Glutamatergic neuron (in vitro differentiated cells): Measurements from ENCODE around the gene ZNF101. TPM values are rescaled to one million over a fixed set of nuclear protein-coding genes. Genes with fewer than 3 reads are reported as not detected.

Experiments used
- DNase-seq: peaks from one replicate; pipeline ENCODE4 v3.0.0; 2022
- H3K27ac Mint-ChIP-seq: one replicate; pipeline ENCODE4 v1.8.0; 2020; ENCODE audit warnings: mild to moderate bottlenecking, mixed read lengths, inconsistent platforms; ENCODE audit not compliant: unreplicated experiment
- H3K27me3 Mint-ChIP-seq: one replicate; pipeline ENCODE4 v1.8.0; 2020; ENCODE audit warnings: mild to moderate bottlenecking, moderate library complexity, mixed read lengths, inconsistent platforms; ENCODE audit not compliant: unreplicated experiment
- H3K36me3 Mint-ChIP-seq: one replicate; pipeline ENCODE4 v1.8.0; 2020; ENCODE audit warnings: mild to moderate bottlenecking, mixed read lengths, inconsistent platforms; ENCODE audit not compliant: unreplicated experiment
- H3K4me1 Mint-ChIP-seq: one replicate; pipeline ENCODE4 v1.8.0; 2020; ENCODE audit warnings: mild to moderate bottlenecking, low read depth, mixed read lengths, inconsistent platforms; ENCODE audit not compliant: unreplicated experiment
- H3K4me3 Mint-ChIP-seq: one replicate; pipeline ENCODE4 v1.8.0; 2020; ENCODE audit warnings: mild to moderate bottlenecking, mixed read lengths, inconsistent platforms; ENCODE audit not compliant: unreplicated experiment
- H3K9me3 Mint-ChIP-seq: one replicate; pipeline ENCODE4 v1.8.0; 2020; ENCODE audit warnings: mild to moderate bottlenecking, moderate library complexity, mixed read lengths, inconsistent platforms; ENCODE audit not compliant: unreplicated experiment
- CTCF ChIP-seq: fragments of 200-600 bp; sonication (generic); IDR thresholded peaks from one replicate; pipeline ENCODE4 v1.5.0; 2021; ENCODE audit not compliant: partially characterized antibody, unreplicated experiment
- total RNA-seq: library from RNA; stranded (reverse); fragmentation: NEBNext Ultra II Directional; extraction: Animal tissue kit (Norgen Biotek cat#: 25700); gene quantifications from one replicate; pipeline ENCODE4 v1.2.1, GENCODE V29; 2021; ENCODE audit not compliant: unreplicated experiment

ZNF101 gene
- total RNA-seq, 1 donor from 2014 or later, result 8.0 TPM

- Mint-ChIP-seq H3K9me3 (peaks cover 7% of the 10 kb centered on the region), H3K27me3 (peaks cover 6% of the 10 kb centered on the region), H3K4me3 (no peak overlapping the region), H3K36me3 (no peaks in the 10 kb centered on the region), H3K4me1 (no peaks in the 10 kb centered on the region), H3K27ac (no peak overlapping the region)
- DNase-seq, result no peak
- no peak for TF ChIP-seq CTCF
These were observed 12.8 kb upstream of the ZNF101 start for GRCh38 chr19:19655641-19656343.

GRCh38 chr19:19656451-19657396, 11.9 kb upstream of the ZNF101 start:
- peaks cover 12% of the 10 kb centered on the region for H3K27me3 Mint-ChIP-seq
- TF ChIP-seq CTCF, result no peak
- H3K4me1 Mint-ChIP-seq, result peaks cover 7% of the 10 kb centered on the region
- no peak overlapping the region for H3K4me3 Mint-ChIP-seq
- no peak for DNase-seq
- H3K27ac Mint-ChIP-seq, result peak overlapping the region; percentile 38
- H3K36me3 Mint-ChIP-seq, result no peaks in the 10 kb centered on the region
- peaks cover 7% of the 10 kb centered on the region for H3K9me3 Mint-ChIP-seq

GRCh38 chr19:19657397-19657783, 11.2 kb upstream of the ZNF101 start:
- H3K9me3 Mint-ChIP-seq, result peaks cover 8% of the 10 kb centered on the region
- no peak for DNase-seq
- H3K4me1 Mint-ChIP-seq, result peaks cover 13% of the 10 kb centered on the region
- H3K36me3 Mint-ChIP-seq, result no peaks in the 10 kb centered on the region
- TF ChIP-seq CTCF, result no peak
- no peak overlapping the region for H3K4me3 Mint-ChIP-seq
- H3K27ac Mint-ChIP-seq, result no peak overlapping the region
- peaks cover 10% of the 10 kb centered on the region for H3K27me3 Mint-ChIP-seq

- Mint-ChIP-seq H3K36me3 (no peaks in the 10 kb centered on the region), H3K4me1 (peaks cover 18% of the 10 kb centered on the region), H3K9me3 (peaks cover 14% of the 10 kb centered on the region), H3K27me3 (peaks cover 13% of the 10 kb centered on the region), H3K27ac (no peak overlapping the region), H3K4me3 (no peak overlapping the region)
- DNase-seq, result no peak
- no peak for TF ChIP-seq CTCF
These were observed 8.9 kb upstream of the ZNF101 start for GRCh38 chr19:19659646-19660245.
